GM19043 (cell line): ENCODE results near the gene FRK.
"Not testable (repeated sequence)": the region's sequence is repeated elsewhere in the genome, so short reads cannot be mapped to it uniquely, and the experiment has no call there.

Experiments
- ATAC-seq: cut with Tn5 transposase; IDR thresholded peaks from one replicate; pipeline ENCODE4 v1.9.1; 2021; ENCODE audit warnings: low read depth; ENCODE audit not compliant: unreplicated experiment

The FRK gene

DNA sequence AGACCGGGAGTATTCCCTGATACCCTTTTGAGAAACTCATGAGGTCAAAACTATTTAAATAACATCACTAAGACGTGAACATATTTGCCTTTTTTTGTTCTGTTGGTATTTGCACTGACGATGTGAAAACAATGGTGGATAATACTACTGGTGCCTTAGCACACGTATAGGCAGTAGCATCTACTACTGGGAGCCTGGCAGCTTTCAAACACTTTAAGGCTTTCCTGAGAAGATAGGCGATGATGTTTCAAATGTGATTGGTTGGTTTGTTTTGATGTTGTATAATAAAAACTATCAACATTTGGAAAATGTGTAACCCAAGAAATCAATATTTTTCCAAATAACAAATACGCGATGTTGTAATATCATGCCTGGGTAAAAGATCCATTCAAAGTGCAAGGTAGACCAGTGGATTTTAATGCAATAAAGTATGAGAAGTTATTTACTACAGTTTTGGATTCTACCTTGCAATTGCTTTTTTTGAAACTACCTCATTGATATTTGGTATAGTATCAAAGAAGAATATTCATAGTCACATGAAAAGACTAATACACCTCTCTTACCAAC lies 166.2 kb downstream of the FRK start:
- ATAC-seq: no peak

- ATAC-seq: no peak
Observed at GRCh38 chr6:115891750-115892149, 168.9 kb downstream of the FRK start.

- ATAC-seq: peak; percentile 98
Observed at GRCh38 chr6:115891111-115891669, 169.5 kb downstream of the FRK start.

GRCh38 chr6:115890238-115890637 lies 170.5 kb downstream of the FRK start:
- ATAC-seq: no peak

GRCh38 chr6:115888687-115889470 lies 171.8 kb downstream of the FRK start:
- ATAC-seq: not testable (repeated sequence)

- no peak for ATAC-seq
Observed at GRCh38 chr6:115887891-115888290, 172.8 kb downstream of the FRK start.

- ATAC-seq: peak; percentile 43
Observed at GRCh38 chr6:115885636-115886366, 174.9 kb downstream of the FRK start.

DNA sequence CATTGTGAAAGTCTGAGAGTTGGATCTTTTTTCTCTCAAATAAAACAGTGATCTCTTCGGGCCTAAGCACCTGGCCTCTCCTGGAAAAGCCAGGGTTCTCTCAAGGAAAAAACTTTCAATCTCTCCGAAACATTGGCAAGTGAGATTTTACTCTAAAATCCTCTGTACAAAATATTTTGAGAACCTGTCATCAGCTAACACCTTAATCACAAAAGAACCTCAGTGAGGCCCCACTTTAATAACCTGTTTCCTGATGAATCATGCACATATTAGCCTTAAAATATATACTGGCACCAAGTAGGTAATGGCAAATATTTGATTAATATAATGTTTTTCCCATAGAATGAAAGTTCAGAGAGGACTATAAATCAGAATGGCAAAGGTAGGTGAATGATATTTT lies 177.9 kb downstream of the FRK start:
- ATAC-seq: no peak

- ATAC-seq: no peak
Observed at GRCh38 chr6:115882174-115882573, 178.5 kb downstream of the FRK start.
